Activated T-helper 2 cell treated with anti-CD3 and anti-CD28 coated beads, Interferon-gamma antibody, Interleukin-2, Interleukin-4, amounts not matched to agents 10 μg/mL and 5 μg/mL and 100 μg/mL, durations not matched to agents 14 hours and 24 hours and 36 hours (primary cell): Measurements from ENCODE around the gene SERPINA7. TPM values are rescaled to one million over a fixed set of nuclear protein-coding genes. Genes with fewer than 3 reads are reported as not detected.

Experiments used
- DNase-seq: peaks from one replicate; pipeline ENCODE4 v3.0.0; 2021; ENCODE audit warnings: low spot score
- H3K27ac Mint-ChIP-seq: one replicate; pipeline ENCODE4 v1.8.0; 2021; ENCODE audit warnings: mixed read lengths
- H3K27me3 Mint-ChIP-seq: one replicate; pipeline ENCODE4 v1.8.0; 2021; ENCODE audit warnings: low read depth, mixed read lengths
- H3K36me3 Mint-ChIP-seq: one replicate; pipeline ENCODE4 v1.8.0; 2021; ENCODE audit warnings: low read depth, mixed read lengths
- H3K4me1 Mint-ChIP-seq: one replicate; pipeline ENCODE4 v1.8.0; 2021; ENCODE audit warnings: low read depth, mixed read lengths
- H3K4me3 Mint-ChIP-seq: one replicate; pipeline ENCODE4 v1.8.0; 2021; ENCODE audit warnings: low read depth, mild to moderate bottlenecking, moderate library complexity, mixed read lengths
- H3K9me3 Mint-ChIP-seq: one replicate; pipeline ENCODE4 v1.8.0; 2021; ENCODE audit warnings: mixed read lengths
- intact Hi-C: fragments of 100-400 bp; cut with micrococcal nuclease; formaldehyde crosslinking; loops from one replicate; pipeline ENCODE4 v1.15.1; 2023
- total RNA-seq: library from RNA; stranded (reverse); gene quantifications from 2 replicates; pipeline ENCODE4 v1.2.3, GENCODE V29; 2022

SERPINA7 gene
- total RNA-seq = not detected in 2 replicates

GRCh38 chrX:106038625-106039024 is at the start of gene SERPINA7:
Gene SERPINA7, minus strand, starts transcription at chrX:106038727. Its CDS starts 1,669 bp downstream, at chrX:106037058.
- intact Hi-C loops = no loop called here
- no peaks in the 10 kb centered on the region for H3K9me3 Mint-ChIP-seq

GRCh38 chrX:106069048-106069447 is 30.5 kb upstream of the SERPINA7 start:
- no peak for DNase-seq
- Mint-ChIP-seq H3K4me1 (no peaks in the 10 kb centered on the region), H3K4me3 (no peak overlapping the region), H3K36me3 (no peaks in the 10 kb centered on the region), H3K27ac (no peak overlapping the region), H3K27me3 (no peaks in the 10 kb centered on the region), H3K9me3 (peaks cover 3% of the 10 kb centered on the region)
- intact Hi-C loops = no loop called here

More at GRCh38 chrX:106038625-106039024, at the start of gene SERPINA7:
- no peaks in the 10 kb centered on the region for H3K27me3 Mint-ChIP-seq
- no peaks in the 10 kb centered on the region for H3K4me1 Mint-ChIP-seq
- no peaks in the 10 kb centered on the region for H3K36me3 Mint-ChIP-seq
- H3K27ac Mint-ChIP-seq = no peak within 1 kb of the TSS
- DNase-seq = no peak
- no peak within 1 kb of the TSS for H3K4me3 Mint-ChIP-seq

- Mint-ChIP-seq H3K27me3 (no peaks in the 10 kb centered on the region), H3K27ac (no peak overlapping the region), H3K4me1 (no peaks in the 10 kb centered on the region), H3K4me3 (no peak overlapping the region), H3K9me3 (no peaks in the 10 kb centered on the region), H3K36me3 (no peaks in the 10 kb centered on the region)
- DNase-seq = no peak
- intact Hi-C loops = no loop called here
Measured at GRCh38 chrX:106050054-106050453, 11.5 kb upstream of the SERPINA7 start.

- Mint-ChIP-seq H3K27me3 (no peaks in the 10 kb centered on the region), H3K4me3 (no peak overlapping the region), H3K36me3 (no peaks in the 10 kb centered on the region), H3K9me3 (no peaks in the 10 kb centered on the region), H3K4me1 (no peaks in the 10 kb centered on the region), H3K27ac (no peak overlapping the region)
- intact Hi-C loops = no loop called here
- DNase-seq = no peak
Measured at GRCh38 chrX:106042296-106042695, 3.8 kb upstream of the SERPINA7 start.

GRCh38 chrX:106040861-106041260 is 2.3 kb upstream of the SERPINA7 start:
- Mint-ChIP-seq H3K4me1 (no peaks in the 10 kb centered on the region), H3K36me3 (no peaks in the 10 kb centered on the region), H3K4me3 (no peak overlapping the region), H3K27me3 (no peaks in the 10 kb centered on the region), H3K27ac (no peak overlapping the region), H3K9me3 (no peaks in the 10 kb centered on the region)
- DNase-seq = no peak
- intact Hi-C loops = no loop called here

- Mint-ChIP-seq H3K36me3 (no peaks in the 10 kb centered on the region), H3K9me3 (no peaks in the 10 kb centered on the region), H3K27ac (no peak overlapping the region), H3K4me1 (no peaks in the 10 kb centered on the region), H3K27me3 (no peaks in the 10 kb centered on the region), H3K4me3 (no peak overlapping the region)
- DNase-seq = no peak
- intact Hi-C loops = no loop called here
Measured at GRCh38 chrX:106039920-106040319, 1.4 kb upstream of the SERPINA7 start.

GRCh38 chrX:106037835-106038473 is 573 bp downstream of the SERPINA7 start:
- no peak for DNase-seq
- Mint-ChIP-seq H3K36me3 (no peaks in the 10 kb centered on the region), H3K4me1 (no peaks in the 10 kb centered on the region), H3K27ac (no peak overlapping the region), H3K27me3 (no peaks in the 10 kb centered on the region), H3K4me3 (no peak overlapping the region), H3K9me3 (no peaks in the 10 kb centered on the region)
- intact Hi-C loops = no loop called here

- H3K4me1 Mint-ChIP-seq = no peaks in the 10 kb centered on the region
- no peak overlapping the region for H3K4me3 Mint-ChIP-seq
- no peaks in the 10 kb centered on the region for H3K27me3 Mint-ChIP-seq
- intact Hi-C loops = no loop called here
- no peak for DNase-seq
- H3K36me3 Mint-ChIP-seq = no peaks in the 10 kb centered on the region
- no peaks in the 10 kb centered on the region for H3K9me3 Mint-ChIP-seq
- no peak overlapping the region for H3K27ac Mint-ChIP-seq
Measured at GRCh38 chrX:106036716-106037115, 1.8 kb downstream of the SERPINA7 start.

GRCh38 chrX:106035064-106035463 is 3.5 kb downstream of the SERPINA7 start:
- H3K27me3 Mint-ChIP-seq = no peaks in the 10 kb centered on the region
- H3K4me1 Mint-ChIP-seq = no peaks in the 10 kb centered on the region
- no peak for DNase-seq
- no peaks in the 10 kb centered on the region for H3K36me3 Mint-ChIP-seq
- intact Hi-C loops = no loop called here
- H3K9me3 Mint-ChIP-seq = no peaks in the 10 kb centered on the region
- H3K27ac Mint-ChIP-seq = no peak overlapping the region
- H3K4me3 Mint-ChIP-seq = no peak overlapping the region

GRCh38 chrX:106023947-106024346 is 14.6 kb downstream of the SERPINA7 start:
- H3K36me3 Mint-ChIP-seq = no peaks in the 10 kb centered on the region
- no peak overlapping the region for H3K27ac Mint-ChIP-seq
- intact Hi-C loops = no loop called here

GRCh38 chrX:106022238-106022637 is 16.3 kb downstream of the SERPINA7 start:
- Mint-ChIP-seq H3K4me1 (no peaks in the 10 kb centered on the region), H3K36me3 (no peaks in the 10 kb centered on the region), H3K4me3 (no peak overlapping the region), H3K27me3 (no peaks in the 10 kb centered on the region), H3K27ac (no peak overlapping the region), H3K9me3 (no peaks in the 10 kb centered on the region)
- intact Hi-C loops = no loop called here
- no peak for DNase-seq

More at GRCh38 chrX:106023947-106024346, 14.6 kb downstream of the SERPINA7 start:
- Mint-ChIP-seq H3K4me3 (no peak overlapping the region), H3K4me1 (no peaks in the 10 kb centered on the region), H3K27me3 (no peaks in the 10 kb centered on the region), H3K9me3 (no peaks in the 10 kb centered on the region)
- DNase-seq = no peak

GRCh38 chrX:106014119-106014775 is 24.3 kb downstream of the SERPINA7 start:
- no peaks in the 10 kb centered on the region for H3K36me3 Mint-ChIP-seq
- no peak for DNase-seq
- no peak overlapping the region for H3K27ac Mint-ChIP-seq
- no peaks in the 10 kb centered on the region for H3K27me3 Mint-ChIP-seq
- intact Hi-C loops = no loop called here
- peaks cover 6% of the 10 kb centered on the region for H3K9me3 Mint-ChIP-seq
- no peaks in the 10 kb centered on the region for H3K4me1 Mint-ChIP-seq
- H3K4me3 Mint-ChIP-seq = no peak overlapping the region

- no peak overlapping the region for H3K4me3 Mint-ChIP-seq
- no peak for DNase-seq
- no peak overlapping the region for H3K27ac Mint-ChIP-seq
- H3K4me1 Mint-ChIP-seq = no peaks in the 10 kb centered on the region
- intact Hi-C loops = no loop called here
- H3K27me3 Mint-ChIP-seq = no peaks in the 10 kb centered on the region
- H3K9me3 Mint-ChIP-seq = peaks cover 6% of the 10 kb centered on the region
- no peaks in the 10 kb centered on the region for H3K36me3 Mint-ChIP-seq
Measured at GRCh38 chrX:106009145-106009544, 29.4 kb downstream of the SERPINA7 start.
